Endothelial cell of umbilical vein (primary cell): ENCODE measurements around the gene SESTD1. TPM values are rescaled to one million over a fixed set of nuclear protein-coding genes. Genes with fewer than 3 reads are reported as not detected.
A peak's percentile ranks its signal among the peaks of the same experiment; 100 is the strongest.

ENCODE experiments used
- BruUV-seq: library from RNA; stranded (reverse); fragments of 400-500 nt; replicated peaks from 2 replicates; lab custom pipeline; 2021; lab: Mats Ljungman, UMichigan
- CTCF ChIA-PET: fragments of 300-600, 350-600 bp; sonication (Branson Sonifier 250); formaldehyde crosslinking; loops from one replicate; lab custom pipeline; 2021; ENCODE audit warnings: antibody characterized with exemption, inconsistent platforms; lab: Charles Lee
- POLR2A ChIA-PET: fragments of 300-600, 350-600 bp; sonication (Branson Sonifier 250); formaldehyde crosslinking; loops from one replicate; lab custom pipeline; 2021; ENCODE audit warnings: antibody characterized with exemption, inconsistent platforms; lab: Charles Lee
- DNase-seq: peaks from one replicate; pipeline ENCODE4 v3.0.0-alpha.2; 2011; ENCODE audit warnings: low read depth, low spot score
- FAIRE-seq: peaks from 2 replicates; lab custom pipeline; 2011; peaks lifted over from hg19 to GRCh38; lab: Jason Lieb, UNC
- H2AFZ ChIP-seq: 2 replicates; pipeline ENCODE4 v1.6.0; 2012; ENCODE audit warnings: low read depth, low read length, control low read depth, inconsistent platforms
- H3K27ac ChIP-seq: 2 replicates; pipeline ENCODE4 v1.5.1; 2011; ENCODE audit warnings: low read depth, mild to moderate bottlenecking, control low read depth, low read length, moderate library complexity; ENCODE audit not compliant: insufficient read depth
- H3K27me3 ChIP-seq, 2 experiments: 2 replicates each; pipeline versions ENCODE4 v1.6.0 to v1.6.1; 2011; ENCODE audit warnings: low read length in 2 of 2, mixed read lengths in 1 of 2; ENCODE audit not compliant: control insufficient read depth in 2 of 2, insufficient read depth in 2 of 2
- H3K36me3 ChIP-seq, 2 experiments: 2 replicates in 1 of 2; 3 replicates in 1 of 2; pipeline ENCODE4 v1.5.1; 2011; ENCODE audit warnings: low read length in 2 of 2, mild to moderate bottlenecking in 1 of 2, moderate library complexity in 1 of 2; ENCODE audit not compliant: control insufficient read depth in 2 of 2, insufficient read depth in 2 of 2; ENCODE audit errors: extremely low read depth in 1 of 2
- H3K4me1 ChIP-seq: 3 replicates; pipeline ENCODE4 v1.5.1; 2011; ENCODE audit warnings: mild to moderate bottlenecking, low read length; ENCODE audit not compliant: control insufficient read depth, insufficient read depth; ENCODE audit errors: extremely low read depth
- H3K4me2 ChIP-seq: 2 replicates; pipeline ENCODE4 v1.6.1; 2011; ENCODE audit warnings: low read length, control low read depth, mixed read lengths; ENCODE audit not compliant: insufficient read depth
- H3K4me3 ChIP-seq, 3 experiments: fragments of 200-600 bp in 1 of 3; sonication (generic), shearing (Covaris generic) in 1 of 3; replicated peaks in 1 of 3; 2 replicates each; pipeline ENCODE4 v1.5.1; 2011 to 2016; ENCODE audit warnings: control low read depth in 3 of 3, low read length in 3 of 3, mild to moderate bottlenecking in 2 of 3, inconsistent platforms in 1 of 3, low read depth in 1 of 3, moderate library complexity in 1 of 3; ENCODE audit not compliant: insufficient read depth in 1 of 3
- H3K79me2 ChIP-seq: 2 replicates; pipeline ENCODE4 v1.6.0; 2012; ENCODE audit warnings: low read length, inconsistent platforms; ENCODE audit not compliant: control insufficient read depth, insufficient read depth
- H3K9ac ChIP-seq: replicated peaks from 2 replicates; pipeline ENCODE3; 2011; ENCODE audit warnings: low read length, control low read depth; ENCODE audit not compliant: insufficient read depth; ENCODE audit errors: extremely low read depth
- H3K9me1 ChIP-seq: replicated peaks from 3 replicates; pipeline ENCODE4 v1.6.0; 2011; ENCODE audit warnings: mild to moderate bottlenecking, low read length; ENCODE audit not compliant: control insufficient read depth, insufficient read depth; ENCODE audit errors: extremely low read depth
- H3K9me3 ChIP-seq: replicated peaks from 2 replicates; pipeline ENCODE4 v1.5.1; 2012; ENCODE audit warnings: low read length, inconsistent platforms; ENCODE audit not compliant: control insufficient read depth, insufficient read depth
- H4K20me1 ChIP-seq: replicated peaks from 2 replicates; pipeline ENCODE3; 2011; ENCODE audit warnings: mild to moderate bottlenecking, low read length; ENCODE audit not compliant: control insufficient read depth, insufficient read depth; ENCODE audit errors: extremely low read depth
- CTCF ChIP-seq, 2 donors: IDR thresholded peaks; 1 replicate in 1 of 2; 2 replicates in 1 of 2; pipeline ENCODE4 v1.5.1; 2011; ENCODE audit warnings: low read length in 2 of 2, mild to moderate bottlenecking in 2 of 2, moderate library complexity in 2 of 2, control low read depth in 1 of 2, inconsistent platforms in 1 of 2, low read depth in 1 of 2; ENCODE audit not compliant: insufficient read depth in 1 of 2; ENCODE audit errors: extremely low read depth in 1 of 2
- EZH2 ChIP-seq: IDR thresholded peaks from 2 replicates; pipeline ENCODE4 v1.6.1; 2012; ENCODE audit warnings: borderline replicate concordance, low read depth, mild to moderate bottlenecking, moderate library complexity, low read length, inconsistent platforms; ENCODE audit not compliant: severe bottlenecking
- FOS ChIP-seq: IDR thresholded peaks from 2 replicates; pipeline ENCODE4 v1.6.1; 2011; ENCODE audit warnings: mild to moderate bottlenecking, low read length, moderate library complexity, borderline replicate concordance; ENCODE audit not compliant: insufficient read depth
- GATA2 ChIP-seq: IDR thresholded peaks from 2 replicates; pipeline ENCODE4 v1.7.0; 2011; ENCODE audit warnings: low read depth, mild to moderate bottlenecking, moderate library complexity, mixed read lengths, low read length; ENCODE audit not compliant: insufficient read length, insufficient read depth
- JUN ChIP-seq: IDR thresholded peaks from 2 replicates; pipeline ENCODE4 v1.6.1; 2011; ENCODE audit warnings: borderline replicate concordance, low read depth; ENCODE audit not compliant: insufficient read length, insufficient read depth
- MAX ChIP-seq: IDR thresholded peaks from 2 replicates; pipeline ENCODE4 v1.6.1; 2011; ENCODE audit not compliant: insufficient read depth, insufficient read length
- MYC ChIP-seq: IDR thresholded peaks from one replicate; pipeline ENCODE4 v1.6.1; 2011; ENCODE audit warnings: mild to moderate bottlenecking, low read depth, low read length
- POLR2A ChIP-seq: IDR thresholded peaks from 2 replicates; pipeline ENCODE4 v1.6.1; 2012; ENCODE audit warnings: low read depth, mild to moderate bottlenecking, control low read depth, low read length
- POLR2AphosphoS5 ChIP-seq: IDR thresholded peaks from 2 replicates; pipeline ENCODE4 v1.6.1; 2012; ENCODE audit warnings: low read depth, mild to moderate bottlenecking, control low read depth, low read length, moderate library complexity; ENCODE audit not compliant: insufficient read depth
- dilution Hi-C: fragments of 300-500 bp; cut with MboI; formaldehyde crosslinking; loops from one replicate; pipeline ENCODE4 v1.15.0; 2019; ENCODE audit warnings: low sequenced_read_pairs; ENCODE audit not compliant: extremely low pct_ligation_motif_present
- intact Hi-C: fragments of 100-400 bp; cut with micrococcal nuclease; formaldehyde crosslinking; loops from one replicate; pipeline ENCODE4 v1.10.0; 2022
- polyA plus RNA-seq, 4 experiments: library from polyadenylated mRNA; depleted of rRNA in 3 of 4; stranded (reverse) in 3 of 4; unstranded in 1 of 4; fragments of >200 nt; gene quantifications; 2 replicates each; pipeline versions ENCODE4 v1.2.1 to v1.2.3, GENCODE V29; 2011 to 2012; ENCODE audit warnings: missing spikeins in 1 of 4
- total RNA-seq: library from RNA; stranded (reverse); gene quantifications from 2 replicates; pipeline ENCODE4 v1.2.3, GENCODE V29; 2021

The SESTD1 gene
- total and polyA plus RNA-seq, 2 donors (not counting 3 experiments of a cell fraction or from before 2014, with no cell fraction given) = 9.8 to 72.4 TPM

- no peak overlapping the region for H3K4me3 ChIP-seq
- peak overlapping the region; percentile 87 for H2AFZ ChIP-seq
- DNase-seq = peak; percentile 75
- no peaks in the 10 kb centered on the region for H4K20me1 ChIP-seq
- H3K9me3 ChIP-seq = no peaks in the 10 kb centered on the region
- H3K27me3 ChIP-seq = no peaks in the 10 kb centered on the region
- ChIA-PET POLR2A (no interaction called here), CTCF (interaction anchor here (0.8 to 1.4 kb wide), 5 partner anchors 23 to 166 kb away, joined by 3 to 4 read pairs (median 3); no protein-coding TSS in a partner anchor)
- peaks cover 20% of the 10 kb centered on the region for H3K4me1 ChIP-seq
- H3K27ac ChIP-seq = peak overlapping the region; percentile 43
- no peak overlapping the region for H3K9ac ChIP-seq
- TF ChIP-seq FOS (no peak), POLR2AphosphoS5 (peak; percentile 27), MAX (no peak), POLR2A (no peak), EZH2 (no peak), JUN (no peak), GATA2 (peak; percentile 53), CTCF (IDR thresholded peaks at IDR 0.05; ENCODE audit: extremely low read depth in 1 of 2, insufficient read depth in 1 of 2, low read depth in 1 of 2, low read length in 2 of 2) (no peak), MYC (no peak)
- H3K4me2 ChIP-seq = peak overlapping the region; percentile 53
- no peaks in the 10 kb centered on the region for H3K9me1 ChIP-seq
- no peaks in the 10 kb centered on the region for H3K36me3 ChIP-seq
- no TSS peak for BruUV-seq
- H3K79me2 ChIP-seq = no peaks in the 10 kb centered on the region
- intact Hi-C loops = loop anchor here (5.0 kb wide), 1 partner anchor 445 kb away; no protein-coding TSS in a partner anchor
- FAIRE-seq = peak; percentile 84
- dilution Hi-C loops = no loop called here
Measured at GRCh38 chr2:179272406-179273192, 8.0 kb upstream of the SESTD1 start.
